HG02938 (cell line): ENCODE measurements around the gene KCNJ9.
"Not testable (repeated sequence)": the region's sequence is repeated elsewhere in the genome, so short reads cannot be mapped to it uniquely, and the experiment has no call there.

Source experiments
- ATAC-seq: cut with Tn5 transposase; IDR thresholded peaks from one replicate; pipeline ENCODE4 v1.9.1; 2021; ENCODE audit warnings: mild to moderate bottlenecking, moderate library complexity; ENCODE audit not compliant: unreplicated experiment

KCNJ9 gene

GRCh38 chr1:160081261-160081936 lies at the start of gene KCNJ9:
Gene KCNJ9, plus strand, starts transcription at chr1:160081538. Its CDS starts 2,493 bp downstream, at chr1:160084031.
- ATAC-seq: no peak

- ATAC-seq: no peak
These were observed 49.0 kb upstream of the KCNJ9 start for GRCh38 chr1:160032165-160032820.

- no peak for ATAC-seq
These were observed 40.9 kb upstream of the KCNJ9 start for GRCh38 chr1:160040476-160040875.

- no peak for ATAC-seq
These were observed 37.8 kb upstream of the KCNJ9 start for GRCh38 chr1:160043543-160043942.

- no peak for ATAC-seq
These were observed 35.7 kb upstream of the KCNJ9 start for GRCh38 chr1:160045653-160046052.

- peak; percentile 85 for ATAC-seq
These were observed 34.7 kb upstream of the KCNJ9 start for GRCh38 chr1:160046494-160047110.

- ATAC-seq: peak; percentile 40
These were observed 34.0 kb upstream of the KCNJ9 start for GRCh38 chr1:160047111-160047991.

- ATAC-seq: no peak
These were observed 33.0 kb upstream of the KCNJ9 start for GRCh38 chr1:160048335-160048734.

GRCh38 chr1:160049101-160049500 lies 32.2 kb upstream of the KCNJ9 start:
- ATAC-seq: no peak

- ATAC-seq: not testable (repeated sequence)
These were observed 31.2 kb upstream of the KCNJ9 start for GRCh38 chr1:160050182-160050581.

GRCh38 chr1:160050619-160051018 lies 30.7 kb upstream of the KCNJ9 start:
- ATAC-seq: no peak

- no peak for ATAC-seq
These were observed 28.4 kb upstream of the KCNJ9 start for GRCh38 chr1:160052936-160053335.

GRCh38 chr1:160053548-160054365 lies 27.6 kb upstream of the KCNJ9 start:
- no peak for ATAC-seq

GRCh38 chr1:160056648-160057169 lies 24.6 kb upstream of the KCNJ9 start:
- no peak for ATAC-seq

- ATAC-seq: no peak
These were observed 23.3 kb upstream of the KCNJ9 start for GRCh38 chr1:160058087-160058486.

GRCh38 chr1:160061369-160062229 lies 19.7 kb upstream of the KCNJ9 start:
- no peak for ATAC-seq

GRCh38 chr1:160062230-160062532 lies 19.2 kb upstream of the KCNJ9 start:
- ATAC-seq: no peak

GRCh38 chr1:160063176-160063575 lies 18.2 kb upstream of the KCNJ9 start:
- ATAC-seq: no peak

GRCh38 chr1:160064164-160064563 lies 17.2 kb upstream of the KCNJ9 start:
- ATAC-seq: no peak
